Measurements from ENCODE around the gene SLC16A11. TPM values are rescaled to one million over a fixed set of nuclear protein-coding genes. Genes with fewer than 3 reads are reported as not detected.

SLC16A11 gene
- polyA plus RNA-seq, 1 donor (not counting 4 experiments of a cell fraction or from before 2014, with no cell fraction given): not detected

DNA sequence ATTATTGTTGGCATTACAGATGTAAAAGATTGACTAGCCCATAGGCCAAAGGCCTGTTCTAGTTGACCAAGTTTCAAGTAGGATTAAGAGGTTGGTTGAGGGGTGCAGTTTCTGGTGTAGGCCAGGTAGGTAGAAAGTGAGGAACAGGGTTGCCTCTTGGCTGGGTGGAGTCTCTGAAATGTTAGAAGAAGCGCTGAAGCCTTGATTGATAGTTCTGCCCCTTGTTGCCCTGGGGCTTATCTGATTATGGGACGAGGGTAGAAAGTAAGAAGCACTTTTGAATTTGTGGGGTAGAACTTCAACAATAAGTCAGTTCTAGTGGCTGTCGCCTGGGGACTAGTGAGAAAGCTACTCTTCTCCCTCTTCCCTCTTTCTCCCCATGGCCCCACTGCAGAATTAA is 14.8 kb downstream of the SLC16A11 start:
- Histone ChIP-seq H3K4me2 (ENCODE audit: control insufficient read depth, extremely low read depth, insufficient read depth, low read depth, low read length) (no peak overlapping the region), H3K79me2 (ENCODE audit: control insufficient read depth, insufficient read depth, low read length) (no peaks in the 10 kb centered on the region), H3K27ac (ENCODE audit: control insufficient read depth, insufficient read depth, low read length) (no peak overlapping the region), H2AFZ (ENCODE audit: control insufficient read depth, low read length) (no peak overlapping the region), H3K4me1 (ENCODE audit: control insufficient read depth, extremely low read depth, insufficient read depth, low read length) (no peaks in the 10 kb centered on the region), H3K9me1 (ENCODE audit: control insufficient read depth, extremely low read depth, insufficient read depth, low read length) (no peaks in the 10 kb centered on the region), H3K4me3 (ENCODE audit: control insufficient read depth in 2 of 3, extremely low read depth in 1 of 3, insufficient read depth in 2 of 3, low read depth in 1 of 3, low read length in 3 of 3) (no peak overlapping the region), H3K9ac (ENCODE audit: control insufficient read depth, extremely low read depth, insufficient read depth, low read length) (no peak overlapping the region), H3K36me3 (ENCODE audit: control insufficient read depth in 2 of 2, extremely low read depth in 1 of 2, insufficient read depth in 2 of 2, low read length in 2 of 2) (no peaks in the 10 kb centered on the region), H3K27me3 (ENCODE audit: control insufficient read depth, extremely low read depth, insufficient read depth, low read length) (no peaks in the 10 kb centered on the region), H4K20me1 (ENCODE audit: control insufficient read depth, extremely low read depth, insufficient read depth, low read length) (no peaks in the 10 kb centered on the region), H3K9me3 (ENCODE audit: control insufficient read depth, low read depth, low read length) (no peaks in the 10 kb centered on the region)
- TF ChIP-seq EZH2 (IDR thresholded peaks at IDR 0.05; ENCODE audit: low read length) (no peak), CTCF (optimal IDR thresholded peaks at IDR 0.05 in 1 of 3, IDR thresholded peaks at IDR 0.05 in 1 of 3, conservative IDR thresholded peaks at IDR 0.05 in 1 of 3; ENCODE audit: extremely low read depth in 1 of 3, insufficient read depth in 2 of 3, low read length in 3 of 3) (no peak)
- dilution Hi-C loops (cut with MboI; ENCODE audit: extremely low pct_ligation_motif_present, low sequenced_read_pairs): no loop called here
- no peak for FAIRE-seq
- DNase-seq (ENCODE audit: low read depth, low spot score): no peak

GRCh38 chr17:7027335-7027734 is 16.6 kb downstream of the SLC16A11 start:
- H3K4me1 ChIP-seq (ENCODE audit: control insufficient read depth, extremely low read depth, insufficient read depth, low read length): no peaks in the 10 kb centered on the region
- no peak overlapping the region for H3K27ac ChIP-seq (ENCODE audit: control insufficient read depth, insufficient read depth, low read length)
- no peaks in the 10 kb centered on the region for H3K36me3 ChIP-seq (ENCODE audit: control insufficient read depth in 2 of 2, extremely low read depth in 1 of 2, insufficient read depth in 2 of 2, low read length in 2 of 2)
- H3K4me2 ChIP-seq (ENCODE audit: control insufficient read depth, extremely low read depth, insufficient read depth, low read depth, low read length): no peak overlapping the region
- no peak for FAIRE-seq
- H3K4me3 ChIP-seq (ENCODE audit: control insufficient read depth in 2 of 3, extremely low read depth in 1 of 3, insufficient read depth in 2 of 3, low read depth in 1 of 3, low read length in 3 of 3): no peak overlapping the region
- dilution Hi-C loops (cut with MboI; ENCODE audit: extremely low pct_ligation_motif_present, low sequenced_read_pairs): no loop called here
- no peaks in the 10 kb centered on the region for H3K9me1 ChIP-seq (ENCODE audit: control insufficient read depth, extremely low read depth, insufficient read depth, low read length)
- no peak overlapping the region for H2AFZ ChIP-seq (ENCODE audit: control insufficient read depth, low read length)
- H3K9ac ChIP-seq (ENCODE audit: control insufficient read depth, extremely low read depth, insufficient read depth, low read length): no peak overlapping the region
- H3K79me2 ChIP-seq (ENCODE audit: control insufficient read depth, insufficient read depth, low read length): no peaks in the 10 kb centered on the region
- H3K9me3 ChIP-seq (ENCODE audit: control insufficient read depth, low read depth, low read length): no peaks in the 10 kb centered on the region
- H4K20me1 ChIP-seq (ENCODE audit: control insufficient read depth, extremely low read depth, insufficient read depth, low read length): no peaks in the 10 kb centered on the region
- H3K27me3 ChIP-seq (ENCODE audit: control insufficient read depth, extremely low read depth, insufficient read depth, low read length): peaks cover 11% of the 10 kb centered on the region
- TF ChIP-seq EZH2 (IDR thresholded peaks at IDR 0.05; ENCODE audit: low read length) (no peak), CTCF (optimal IDR thresholded peaks at IDR 0.05 in 1 of 3, IDR thresholded peaks at IDR 0.05 in 1 of 3, conservative IDR thresholded peaks at IDR 0.05 in 1 of 3; ENCODE audit: extremely low read depth in 1 of 3, insufficient read depth in 2 of 3, low read length in 3 of 3) (no peak)
- DNase-seq (ENCODE audit: low read depth, low spot score): no peak

Data from keratinocyte (primary cell).